ENCODE results near the gene ENOX1.

DNA sequence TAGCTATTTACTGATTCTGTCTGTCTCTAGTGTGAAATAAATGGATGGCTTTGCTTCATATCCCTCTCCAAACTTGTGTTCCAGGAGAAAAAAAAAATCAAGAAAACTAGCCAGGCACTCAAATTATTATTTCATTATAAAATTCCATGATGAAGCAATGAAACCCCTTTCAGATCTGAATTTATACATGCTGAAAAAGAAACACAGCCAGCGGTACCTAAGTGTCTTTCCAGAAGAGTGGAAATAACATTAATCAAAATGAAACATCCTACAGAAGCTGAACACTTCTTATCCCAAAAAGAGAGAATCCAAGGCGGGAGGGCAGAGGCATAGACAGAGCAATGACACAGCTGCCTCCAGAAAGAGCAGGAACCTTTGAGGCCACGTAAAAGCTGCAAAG is 15.9 kb downstream of the ENOX1 start:
- TF ChIP-seq POLR2A (IDR thresholded peaks at IDR 0.05) (no peak), CTCF (IDR thresholded peaks at IDR 0.05) (no peak)
